Dendritic cell treated with granulocyte-macrophage colony-stimulating factor and Interleukin-4, amounts not matched to agents 40 ng/mL and 50 ng/mL, for 4 days (primary cell): ENCODE measurements around the gene DSG2.

Source experiments
- H3K27ac Mint-ChIP-seq: one replicate; pipeline ENCODE4 v1.8.0; 2022; ENCODE audit warnings: mild to moderate bottlenecking, mixed read lengths
- H3K27me3 Mint-ChIP-seq: one replicate; pipeline ENCODE4 v1.8.0; 2022; ENCODE audit warnings: mild to moderate bottlenecking, mixed read lengths
- H3K36me3 Mint-ChIP-seq: one replicate; pipeline ENCODE4 v1.8.0; 2022; ENCODE audit warnings: low read depth, mixed read lengths
- H3K4me1 Mint-ChIP-seq: one replicate; pipeline ENCODE4 v1.8.0; 2022; ENCODE audit warnings: low read depth, mixed read lengths
- H3K4me3 Mint-ChIP-seq: one replicate; pipeline ENCODE4 v1.8.0; 2022; ENCODE audit warnings: mild to moderate bottlenecking, moderate library complexity, mixed read lengths
- H3K9me3 Mint-ChIP-seq: one replicate; pipeline ENCODE4 v1.8.0; 2022; ENCODE audit warnings: mixed read lengths
- intact Hi-C: fragments of 100-400 bp; cut with micrococcal nuclease; formaldehyde crosslinking; loops from one replicate; pipeline ENCODE4 v1.15.0; 2022

The DSG2 gene

DNA sequence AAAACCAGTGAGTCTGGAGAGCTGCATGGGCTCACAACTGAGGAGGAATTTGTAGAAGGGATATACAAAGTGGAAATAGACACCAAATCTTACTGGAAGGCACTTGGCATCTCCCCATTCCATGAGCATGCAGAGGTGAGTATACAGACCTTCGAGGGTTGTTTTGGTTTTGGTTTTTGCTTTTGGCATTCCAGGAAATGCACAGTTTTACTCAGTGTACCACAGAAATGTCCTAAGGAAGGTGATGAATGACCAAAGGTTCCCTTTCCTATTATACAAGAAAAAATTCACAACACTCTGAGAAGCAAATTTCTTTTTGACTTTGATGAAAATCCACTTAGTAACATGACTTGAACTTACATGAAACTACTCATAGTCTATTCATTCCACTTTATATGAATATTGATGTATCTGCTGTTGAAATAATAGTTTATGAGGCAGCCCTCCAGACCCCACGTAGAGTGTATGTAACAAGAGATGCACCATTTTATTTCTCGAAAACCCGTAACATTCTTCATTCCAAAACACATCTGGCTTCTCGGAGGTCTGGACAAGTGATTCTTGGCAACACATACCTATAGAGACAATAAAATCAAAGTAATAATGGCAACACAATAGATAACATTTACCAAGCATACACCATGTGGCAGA lies 97.3 kb downstream of the DSG2 start:
- Mint-ChIP-seq H3K36me3 (no peaks in the 10 kb centered on the region), H3K9me3 (no peaks in the 10 kb centered on the region), H3K27ac (no peak overlapping the region), H3K27me3 (no peaks in the 10 kb centered on the region), H3K4me1 (no peaks in the 10 kb centered on the region), H3K4me3 (no peak overlapping the region)
- intact Hi-C loops = no loop called here

DNA sequence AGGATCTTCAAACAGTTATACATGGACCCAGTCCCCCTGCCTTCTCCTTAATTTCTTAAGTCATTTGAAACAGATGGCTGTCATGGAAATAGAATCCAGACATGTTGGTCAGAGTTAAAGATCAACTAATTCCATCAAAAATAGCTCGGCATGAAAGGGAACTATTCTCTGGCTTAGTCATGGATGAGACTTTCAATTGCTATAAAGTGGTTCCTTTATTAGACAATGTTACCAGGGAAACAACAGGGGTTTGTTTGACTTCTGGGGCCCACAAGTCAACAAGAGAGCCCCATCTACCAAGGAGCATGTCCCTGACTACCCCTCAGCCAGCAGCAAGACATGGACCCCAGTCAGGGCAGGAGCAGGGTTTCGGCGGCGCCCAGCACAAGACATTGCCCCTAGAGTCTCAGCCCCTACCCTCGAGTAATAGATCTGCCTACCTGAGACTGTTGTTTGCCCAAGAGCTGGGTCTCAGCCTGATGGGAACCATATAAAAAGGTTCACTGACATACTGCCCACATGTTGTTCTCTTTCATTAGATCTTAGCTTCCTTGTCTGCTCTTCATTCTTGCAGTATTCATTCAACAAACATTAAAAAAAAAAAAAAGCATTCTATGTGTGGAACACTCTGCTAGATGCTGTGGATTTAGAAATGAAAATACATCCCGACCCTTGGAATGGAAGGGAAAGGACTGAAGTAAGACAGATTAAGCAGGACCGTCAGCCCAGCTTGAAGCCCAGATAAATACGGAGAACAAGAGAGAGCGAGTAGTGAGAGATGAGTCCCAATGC lies 98.3 kb downstream of the DSG2 start:
- Mint-ChIP-seq H3K27ac (no peak overlapping the region), H3K9me3 (no peaks in the 10 kb centered on the region), H3K4me1 (no peaks in the 10 kb centered on the region), H3K4me3 (no peak overlapping the region), H3K27me3 (no peaks in the 10 kb centered on the region), H3K36me3 (no peaks in the 10 kb centered on the region)
- intact Hi-C loops = no loop called here

DNA sequence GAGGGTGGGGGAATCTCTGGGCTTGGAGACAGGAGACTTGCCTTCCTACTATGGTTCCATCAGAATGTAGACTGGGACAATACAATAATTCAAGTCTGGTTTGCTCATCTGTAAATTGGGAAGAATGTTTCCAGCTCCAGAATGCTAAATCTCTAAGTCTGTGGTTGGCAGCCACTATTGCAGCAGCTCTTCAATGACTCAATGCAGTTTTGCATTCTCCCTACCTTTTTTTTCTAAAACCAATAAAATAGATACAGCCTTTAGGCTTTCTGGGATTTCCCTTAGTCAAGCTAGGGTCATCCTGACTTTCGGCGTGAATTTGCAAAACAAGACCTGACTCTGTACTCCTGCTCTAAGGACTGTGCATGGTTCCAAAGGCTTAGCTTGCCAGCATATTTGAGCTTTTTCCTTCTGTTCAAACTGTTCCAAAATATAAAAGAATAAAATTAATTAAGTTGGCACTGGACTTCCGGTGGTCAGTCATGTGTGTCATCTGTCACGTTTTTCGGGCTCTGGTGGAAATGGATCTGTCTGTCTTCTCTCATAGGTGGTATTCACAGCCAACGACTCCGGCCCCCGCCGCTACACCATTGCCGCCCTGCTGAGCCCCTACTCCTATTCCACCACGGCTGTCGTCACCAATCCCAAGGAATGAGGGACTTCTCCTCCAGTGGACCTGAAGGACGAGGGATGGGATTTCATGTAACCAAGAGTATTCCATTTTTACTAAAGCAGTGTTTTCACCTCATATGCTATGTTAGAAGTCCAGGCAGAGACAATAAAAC lies 100.2 kb downstream of the DSG2 start:
- Mint-ChIP-seq H3K4me3 (no peak overlapping the region), H3K27me3 (no peaks in the 10 kb centered on the region), H3K9me3 (no peaks in the 10 kb centered on the region), H3K36me3 (no peaks in the 10 kb centered on the region), H3K4me1 (no peaks in the 10 kb centered on the region), H3K27ac (no peak overlapping the region)
- intact Hi-C loops = no loop called here
